Astrocyte of the cerebellum (primary cell): ENCODE results near the gene ARHGAP23.

Source experiments
- DNase-seq: peaks from one replicate; pipeline ENCODE4 v3.0.0-alpha.2; 2011; ENCODE audit warnings: low read depth
- H3K4me3 ChIP-seq: 2 replicates; pipeline ENCODE4 v1.5.1; 2011; ENCODE audit warnings: mild to moderate bottlenecking, low read depth, low read length, moderate library complexity
- CTCF ChIP-seq: IDR thresholded peaks from 2 replicates; pipeline ENCODE4 v1.5.1; 2012; ENCODE audit warnings: low read length, low read depth, moderate library complexity, mild to moderate bottlenecking; ENCODE audit errors: missing control alignments
- in situ Hi-C: cut with HindIII; loops from 2 replicates; pipeline ENCODE4 v1.10.0; 2017; ENCODE audit warnings: low sequenced_read_pairs

ARHGAP23 gene

DNA sequence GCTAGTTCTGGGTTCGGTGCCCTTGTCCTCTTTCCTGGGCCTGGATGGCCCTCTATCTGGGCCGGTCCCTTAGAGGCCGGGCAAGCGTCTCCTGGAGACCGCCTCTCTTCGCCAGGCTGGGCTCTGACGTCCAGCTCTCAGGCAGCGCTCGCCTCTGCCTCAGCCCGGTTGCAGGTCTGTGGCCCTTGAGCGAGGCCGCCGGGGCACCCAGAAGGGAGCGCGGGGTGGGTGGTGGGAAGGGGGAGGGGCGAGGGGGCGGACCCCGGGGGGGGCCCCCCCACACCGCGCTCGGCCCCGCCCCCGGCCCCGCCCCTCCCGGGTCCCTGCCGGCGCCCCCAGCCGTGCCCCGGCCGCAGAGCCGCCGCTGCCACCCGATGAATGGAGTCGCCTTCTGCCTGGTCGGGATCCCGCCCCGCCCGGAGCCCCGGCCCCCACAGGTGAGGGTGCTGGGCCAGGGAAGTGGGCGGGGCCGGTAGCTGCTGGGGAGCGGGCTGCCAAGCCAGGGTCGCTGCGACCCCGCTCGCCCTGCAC lies at the start of gene ARHGAP23:
Gene ARHGAP23, plus strand, starts transcription at position 353 of the 531 bp plus-strand sequence. Its CDS starts 22 bp downstream, at position 375.
- in situ Hi-C loops: no loop called here
- no peak for DNase-seq

GRCh38 chr17:38379448-38379847 lies 48.8 kb upstream of the ARHGAP23 start:
- in situ Hi-C loops: no loop called here
- H3K4me3 ChIP-seq: no peak overlapping the region
- TF ChIP-seq CTCF: no peak
- DNase-seq: no peak

More for the DNA sequence above, at the start of gene ARHGAP23:
- no peak for TF ChIP-seq CTCF
- H3K4me3 ChIP-seq: peak within 1 kb of the TSS; percentile 83

DNA sequence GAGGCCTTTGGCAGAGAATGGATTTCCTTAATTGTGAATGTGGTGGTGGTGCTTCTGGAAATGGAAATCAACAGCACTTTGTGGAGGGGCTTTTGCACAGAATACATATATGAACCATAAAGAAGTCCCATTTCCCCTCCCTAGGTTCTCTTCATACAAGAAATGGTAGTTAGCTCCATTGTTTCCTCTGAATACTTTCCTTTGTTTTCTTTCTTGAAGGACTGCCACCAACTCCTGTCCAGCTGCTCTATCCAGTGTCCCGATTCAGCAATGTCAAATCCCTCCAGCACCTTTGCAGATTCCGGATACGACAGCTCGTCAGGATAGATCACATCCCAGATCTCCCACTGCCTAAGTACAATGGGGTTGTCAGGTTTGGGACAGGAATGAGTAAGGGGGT lies 33.2 kb upstream of the ARHGAP23 start:
- in situ Hi-C loops: no loop called here
- no peak for DNase-seq
- no peak for TF ChIP-seq CTCF
- H3K4me3 ChIP-seq: no peak overlapping the region

GRCh38 chr17:38397227-38397626 lies 31.0 kb upstream of the ARHGAP23 start:
- DNase-seq: no peak
- in situ Hi-C loops: no loop called here
- no peak overlapping the region for H3K4me3 ChIP-seq
- TF ChIP-seq CTCF: no peak

DNA sequence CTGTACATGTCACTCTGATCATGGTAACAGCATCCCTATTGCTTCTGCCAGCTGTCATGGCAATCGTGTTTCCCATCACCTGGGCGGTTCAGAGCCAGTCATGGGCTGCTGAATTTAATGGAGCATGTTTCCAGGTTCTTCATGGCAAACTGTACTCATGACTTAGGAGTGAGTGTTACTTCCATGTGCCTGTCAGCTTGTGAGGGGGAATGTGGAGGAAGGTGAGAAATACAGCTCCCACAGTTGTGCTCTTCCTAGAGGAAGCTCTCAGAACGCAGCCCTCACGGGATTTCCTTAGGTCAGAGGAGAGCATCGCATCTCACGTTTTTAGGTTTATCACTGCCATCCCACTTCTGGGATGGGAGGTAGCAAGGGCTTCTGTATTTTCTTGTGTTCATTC lies 28.0 kb upstream of the ARHGAP23 start:
- no peak for TF ChIP-seq CTCF
- H3K4me3 ChIP-seq: no peak overlapping the region
- in situ Hi-C loops: no loop called here
- DNase-seq: no peak

GRCh38 chr17:38401459-38401858 lies 26.8 kb upstream of the ARHGAP23 start:
- TF ChIP-seq CTCF: no peak
- no peak overlapping the region for H3K4me3 ChIP-seq
- in situ Hi-C loops: no loop called here
- DNase-seq: no peak
